ENCODE measurements around the gene PDGFRB.
"Not testable (repeated sequence)": the region's sequence is repeated elsewhere in the genome, so short reads cannot be mapped to it uniquely, and the experiment has no call there.

Gene PDGFRB

GRCh38 chr5:150112201-150113046, 43.2 kb downstream of the PDGFRB start:
- no peak for DNase-seq

GRCh38 chr5:150111122-150111521, 44.5 kb downstream of the PDGFRB start:
- no peak for DNase-seq

- DNase-seq, result no peak
Measured at GRCh38 chr5:150109921-150110320, 45.7 kb downstream of the PDGFRB start.

GRCh38 chr5:150108711-150109514, 46.7 kb downstream of the PDGFRB start:
- DNase-seq, result no peak

- no peak for DNase-seq
Measured at GRCh38 chr5:150107909-150108447, 47.7 kb downstream of the PDGFRB start.

GRCh38 chr5:150106674-150107426, 48.8 kb downstream of the PDGFRB start:
- DNase-seq, result no peak

GRCh38 chr5:150105928-150106615, 49.6 kb downstream of the PDGFRB start:
- no peak for DNase-seq

GRCh38 chr5:150104550-150104870, 51.1 kb downstream of the PDGFRB start:
- DNase-seq, result no peak

- no peak for DNase-seq
Measured at GRCh38 chr5:150103678-150104549, 51.7 kb downstream of the PDGFRB start.

- DNase-seq, result no peak
Measured at GRCh38 chr5:150101023-150101422, 54.6 kb downstream of the PDGFRB start.

- DNase-seq, result no peak
Measured at GRCh38 chr5:150097152-150097551, 58.5 kb downstream of the PDGFRB start.

- DNase-seq, result no peak
Measured at GRCh38 chr5:150092159-150092787, 63.4 kb downstream of the PDGFRB start.

- no peak for DNase-seq
Measured at GRCh38 chr5:150085950-150086715, 69.5 kb downstream of the PDGFRB start, which contains the start of gene CSF1R. Gene CSF1R, minus strand, starts transcription at chr5:150086554. Its CDS starts 127 bp downstream, at chr5:150086427.

- DNase-seq, result no peak
Measured at GRCh38 chr5:150085191-150085912, 70.3 kb downstream of the PDGFRB start.

GRCh38 chr5:150084754-150085153, 70.9 kb downstream of the PDGFRB start:
- not testable (repeated sequence) for DNase-seq

- no peak for DNase-seq
Measured at GRCh38 chr5:150082889-150083288, 72.8 kb downstream of the PDGFRB start.

- no peak for DNase-seq
Measured at GRCh38 chr5:150082374-150082773, 73.3 kb downstream of the PDGFRB start.

GRCh38 chr5:150081541-150082283, 73.9 kb downstream of the PDGFRB start:
- no peak for DNase-seq
